SKM-1 (cell line): ENCODE data around the gene PPP4R3B.
"Not testable (repeated sequence)": the region's sequence is repeated elsewhere in the genome, so short reads cannot be mapped to it uniquely, and the experiment has no call there.

ENCODE experiments used
- DNase-seq: peaks from one replicate; lab custom pipeline; 2025; ENCODE audit not compliant: unreplicated experiment; lab: John Stamatoyannopoulos, UW

Gene PPP4R3B

DNA sequence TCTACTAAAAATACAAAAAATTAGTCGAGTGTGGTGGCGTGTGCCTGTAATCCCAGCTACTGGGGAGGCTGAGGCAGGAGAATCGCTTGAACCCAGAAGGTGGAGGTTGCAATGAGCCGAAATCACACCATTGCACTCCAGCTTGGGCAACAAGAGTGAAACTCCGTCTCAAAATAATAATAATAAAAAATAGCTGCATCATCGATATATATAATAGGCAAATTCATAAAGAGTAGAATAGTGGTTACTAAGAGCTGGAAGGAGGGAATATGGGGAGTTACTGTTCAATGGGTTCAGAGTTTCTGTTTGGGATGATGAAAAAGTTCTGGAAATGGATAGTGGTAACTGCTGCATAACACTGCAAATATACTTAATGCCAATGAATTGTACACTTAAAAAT is 20.6 kb downstream of the PPP4R3B start:
- DNase-seq: not testable (repeated sequence)

DNA sequence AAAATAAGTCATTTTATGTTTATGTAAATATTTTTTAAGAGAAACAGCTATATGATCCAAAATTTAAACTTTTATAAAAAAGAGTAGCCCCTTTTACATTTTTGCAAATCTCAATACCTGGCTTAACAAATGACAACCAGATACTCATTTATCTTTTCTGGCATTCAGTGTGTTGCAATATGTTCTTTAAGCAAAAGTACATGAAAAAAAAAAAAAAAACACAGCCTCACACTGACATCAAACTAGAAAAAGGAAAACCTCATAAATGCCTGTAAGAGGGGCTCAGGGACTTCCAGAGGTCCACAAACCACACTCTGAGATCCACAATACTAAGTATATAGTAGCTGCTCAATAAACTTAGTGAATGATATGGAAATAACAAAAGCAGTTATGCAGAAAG is 21.9 kb downstream of the PPP4R3B start:
- DNase-seq: no peak

DNA sequence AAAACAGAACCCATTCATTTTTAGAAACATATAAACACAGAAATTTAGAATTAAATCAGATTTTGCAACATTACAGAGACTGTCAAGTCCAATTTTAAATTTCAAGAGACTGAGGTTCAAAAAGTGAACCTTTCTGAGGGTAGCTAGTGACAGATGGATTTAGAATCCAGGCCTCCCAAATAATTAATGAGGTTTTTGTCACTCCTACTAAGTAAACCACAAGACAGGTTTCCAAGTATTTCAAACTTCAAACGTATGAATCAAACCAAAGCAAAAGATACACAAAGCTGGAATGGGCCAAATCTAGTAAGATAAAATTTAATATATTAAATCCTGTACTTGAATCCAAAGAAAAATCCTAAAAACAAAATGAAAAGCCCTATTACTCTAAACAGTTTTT is 25.3 kb downstream of the PPP4R3B start:
- no peak for DNase-seq

DNA sequence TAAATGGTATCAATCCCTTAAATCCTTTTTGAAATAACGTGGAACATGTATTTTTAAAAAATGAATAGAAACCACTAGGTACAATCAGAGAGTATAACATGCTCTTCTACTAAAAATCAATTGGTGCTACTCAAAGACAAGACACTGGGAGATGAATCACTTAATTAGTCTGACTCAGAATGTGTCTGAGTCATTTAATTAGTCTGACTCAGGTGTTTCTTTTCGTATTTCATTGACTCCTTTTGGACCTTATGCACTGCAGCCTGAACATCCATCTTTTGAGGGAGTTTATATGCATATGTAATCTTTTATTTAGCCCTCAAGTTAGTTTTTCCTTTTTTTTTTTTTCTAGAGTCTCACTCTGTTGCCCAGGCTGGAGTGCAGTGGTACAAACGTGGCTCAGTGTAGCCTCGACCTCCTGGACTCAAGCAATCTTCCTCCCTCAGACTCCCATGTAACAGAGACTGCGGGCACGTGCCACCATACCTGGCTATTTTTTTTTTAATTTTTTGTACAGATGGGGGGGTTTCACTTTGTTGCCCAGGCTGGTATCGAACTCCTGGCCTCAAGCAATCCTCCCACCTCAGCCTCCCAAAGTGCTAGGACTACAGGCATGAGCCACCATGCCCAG is 26.5 kb downstream of the PPP4R3B start:
- no peak for DNase-seq

DNA sequence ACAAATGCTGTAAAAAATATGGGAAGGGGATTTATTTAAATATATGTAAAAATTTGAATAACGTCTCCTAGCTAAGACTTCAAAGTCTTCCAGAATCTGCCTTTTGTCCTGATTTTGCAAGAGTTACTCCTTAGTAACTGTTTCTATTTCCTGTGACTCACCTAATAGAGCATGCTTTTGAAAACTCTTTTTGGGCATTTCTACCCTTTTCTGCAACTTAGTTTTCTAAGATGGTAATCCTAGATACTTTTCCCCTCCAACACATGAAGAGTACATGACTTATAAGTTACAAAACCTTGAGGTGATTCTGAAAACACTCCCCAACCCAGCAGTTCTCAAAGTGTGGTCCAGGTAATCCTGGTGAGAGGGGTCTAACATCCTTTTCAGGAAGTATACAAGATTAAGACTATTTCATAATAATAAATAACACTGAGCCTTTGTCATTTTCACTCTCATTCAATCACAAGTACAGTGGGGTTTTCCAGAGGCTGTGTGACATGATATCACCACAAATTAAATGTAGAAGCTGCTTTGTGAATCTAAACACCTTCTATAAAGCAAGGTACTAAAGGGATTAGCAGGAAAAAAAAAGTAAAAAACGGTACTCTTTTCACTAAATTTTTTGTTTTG is 31.9 kb downstream of the PPP4R3B start:
- no peak for DNase-seq

DNA sequence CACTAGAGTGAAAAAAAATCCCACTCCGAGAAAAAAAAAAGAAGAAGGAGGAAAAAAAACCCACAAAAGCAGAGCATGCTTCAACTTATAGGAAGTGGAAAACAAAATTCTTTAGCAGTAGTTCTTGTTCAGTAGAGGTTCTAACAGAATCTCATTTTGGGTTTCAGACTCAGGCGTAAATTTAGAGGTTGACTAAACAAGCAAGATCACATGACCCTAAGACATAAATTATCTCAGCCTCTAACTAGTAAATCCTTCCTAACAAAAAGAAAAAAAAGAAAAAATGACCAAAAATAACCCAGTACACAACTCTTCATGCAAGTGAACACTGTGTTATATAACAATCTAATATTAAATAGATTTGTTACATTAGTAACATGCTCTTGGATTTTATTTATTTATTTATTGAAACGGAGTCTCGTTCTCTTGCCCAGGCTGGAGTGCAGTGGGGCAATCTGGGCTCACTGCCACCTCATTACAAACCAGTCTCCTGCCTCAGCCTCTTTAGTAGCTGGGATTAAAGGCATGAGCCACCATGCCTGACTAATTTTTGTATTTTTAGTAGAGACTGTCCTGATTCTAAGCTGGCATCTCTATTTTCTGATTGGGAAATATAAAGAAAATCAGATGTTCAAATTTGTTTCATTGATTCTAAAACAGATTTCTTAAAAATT is 35.4 kb downstream of the PPP4R3B start:
- no peak for DNase-seq

DNA sequence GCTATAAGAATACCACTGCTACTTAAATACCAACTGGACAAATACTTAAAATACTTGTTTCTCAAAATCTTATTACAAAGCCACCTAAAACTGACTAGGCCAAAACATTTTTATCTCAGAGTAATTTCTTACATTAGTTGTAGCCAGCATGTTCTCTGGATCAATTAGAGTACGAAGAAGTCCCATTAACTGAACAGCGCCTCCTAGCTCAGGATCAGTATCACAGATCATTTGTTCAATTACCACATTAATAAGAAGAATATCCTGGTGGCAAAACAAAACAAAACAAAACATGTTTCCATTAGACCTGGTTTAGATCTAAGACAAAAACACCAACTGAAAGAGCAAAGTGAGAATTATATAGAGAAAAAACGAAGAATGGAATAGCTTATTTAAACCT is 36.0 kb downstream of the PPP4R3B start:
- DNase-seq: no peak

DNA sequence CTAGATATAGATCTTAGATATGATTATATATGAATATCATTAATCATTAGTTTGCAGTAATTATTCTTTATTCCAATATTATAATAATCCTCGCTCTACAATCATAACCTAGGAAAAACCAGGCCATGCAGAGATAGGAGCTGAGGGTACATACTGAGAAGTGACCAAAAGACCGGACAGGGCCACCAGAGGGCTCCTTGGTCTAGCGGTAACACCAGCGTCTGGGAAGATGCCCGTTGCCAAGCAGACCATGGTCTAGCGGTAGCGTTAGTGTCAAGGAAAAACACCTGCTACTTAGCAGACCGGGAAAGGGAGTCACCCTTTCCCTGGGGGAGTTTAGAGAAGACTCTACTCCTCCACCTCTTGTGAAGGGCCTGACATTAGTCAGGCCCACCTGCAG is 48.4 kb downstream of the PPP4R3B start:
- DNase-seq: not testable (repeated sequence)

DNA sequence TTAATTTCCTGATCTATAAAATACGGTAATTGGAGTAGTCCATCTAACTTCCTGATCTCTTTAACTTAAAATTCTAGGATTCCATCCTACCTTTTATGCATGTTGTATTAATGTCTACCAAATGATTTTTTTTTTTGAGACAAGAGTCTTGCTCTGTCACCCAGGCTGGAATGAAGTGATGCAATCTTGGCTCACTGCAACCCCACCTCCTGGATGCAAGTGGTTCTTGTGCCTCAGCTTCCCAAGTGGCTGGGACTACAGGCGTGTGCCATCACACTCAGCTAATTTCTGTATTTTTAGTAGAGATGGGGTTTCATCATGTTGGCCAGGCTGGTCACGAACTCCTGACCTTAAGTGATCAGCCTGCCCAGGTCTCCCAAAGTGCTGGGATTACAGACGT is 50.1 kb downstream of the PPP4R3B start:
- no peak for DNase-seq

DNA sequence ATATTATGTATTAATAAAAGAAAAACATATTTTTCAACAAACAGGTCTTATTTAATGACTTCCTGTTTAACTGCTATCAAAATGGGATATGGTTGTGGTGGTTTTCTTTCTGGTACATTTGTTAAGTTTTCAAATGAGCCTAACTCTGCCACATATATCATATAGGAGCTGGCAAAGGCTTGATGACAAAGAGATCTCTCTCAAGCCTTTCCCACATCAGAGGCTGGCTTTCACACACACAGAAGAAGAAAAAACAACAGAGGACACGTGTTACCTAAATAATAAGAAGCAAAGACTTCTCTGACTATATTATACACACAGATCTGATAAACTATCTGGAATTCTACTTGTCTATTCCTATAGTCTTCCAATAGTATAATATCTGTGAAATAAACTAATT is 51.8 kb downstream of the PPP4R3B start:
- no peak for DNase-seq

DNA sequence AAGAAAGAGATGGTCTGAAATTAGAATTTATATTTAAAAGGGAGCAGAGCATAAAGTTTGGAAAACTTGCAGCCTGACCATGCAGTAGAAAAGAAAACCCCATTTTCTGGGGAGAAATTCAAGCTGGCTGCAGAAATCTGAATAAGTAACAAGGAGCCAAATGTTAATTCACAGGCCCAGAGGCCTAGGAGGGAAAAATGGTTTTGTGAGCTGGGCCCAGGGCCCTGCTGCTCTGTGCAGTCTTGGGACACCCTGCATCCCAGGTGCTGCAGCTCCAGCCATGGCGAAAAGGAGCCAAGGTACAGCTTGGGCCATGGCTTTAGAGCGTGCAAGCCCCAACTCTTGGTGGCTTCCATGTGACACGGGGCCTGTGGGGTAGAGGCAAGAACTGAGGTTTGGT is 56.6 kb downstream of the PPP4R3B start:
- no peak for DNase-seq

DNA sequence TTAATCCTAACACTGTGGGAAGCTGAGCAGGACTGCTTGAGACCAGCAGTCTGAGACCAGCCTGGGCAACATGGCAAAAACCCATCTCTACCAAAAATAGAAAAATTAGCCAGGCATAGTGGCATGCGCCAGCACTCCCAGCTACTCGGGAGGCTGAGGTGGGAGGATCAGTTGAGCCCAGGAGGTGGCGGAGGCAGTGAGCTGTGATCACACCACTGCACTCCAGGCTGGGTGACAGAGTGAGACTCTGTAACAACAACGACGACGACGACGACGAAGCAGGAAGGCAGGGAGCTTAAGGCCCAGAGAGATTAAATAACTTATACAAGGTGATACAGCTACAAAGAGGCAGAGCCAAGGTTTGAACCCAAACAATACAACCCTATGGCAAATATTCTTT is 60.6 kb downstream of the PPP4R3B start:
- no peak for DNase-seq

DNA sequence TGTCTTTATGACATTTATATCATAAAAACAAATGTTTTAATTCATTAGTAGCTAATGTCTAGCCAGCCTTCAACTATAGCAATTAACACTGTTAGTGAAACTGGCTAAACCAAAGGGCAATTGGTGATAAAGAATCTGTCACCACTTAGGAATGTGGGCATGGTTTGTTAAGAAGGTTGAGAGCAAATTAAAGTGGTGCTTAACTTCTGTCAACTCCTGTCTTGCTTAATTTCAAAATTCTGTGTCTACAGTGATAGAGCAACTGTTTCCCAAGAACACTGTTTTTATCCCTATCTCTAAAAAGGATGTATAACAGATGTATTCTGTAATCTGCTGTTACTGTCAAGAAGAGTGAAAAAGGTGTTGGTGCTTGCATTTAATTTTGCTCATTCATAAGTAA is 61.4 kb downstream of the PPP4R3B start:
- DNase-seq: no peak

DNA sequence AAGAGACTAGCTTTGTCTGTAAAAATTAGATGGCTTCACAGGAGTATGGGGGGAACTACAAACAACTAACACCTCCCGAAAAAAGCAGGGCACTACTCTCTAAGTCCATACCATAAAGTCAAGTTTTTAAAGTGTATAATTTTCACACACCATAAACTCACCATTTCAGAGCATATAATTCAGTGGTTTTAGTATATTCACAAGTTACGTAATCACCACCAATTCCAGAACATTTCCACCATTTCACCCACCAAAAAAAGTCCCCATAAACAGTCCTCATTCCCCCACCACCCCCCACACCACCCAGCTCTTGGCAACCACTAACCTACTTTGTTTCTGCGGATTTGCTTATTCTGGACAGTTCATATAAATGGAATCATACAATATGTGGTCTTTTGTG is 64.1 kb downstream of the PPP4R3B start:
- no peak for DNase-seq

DNA sequence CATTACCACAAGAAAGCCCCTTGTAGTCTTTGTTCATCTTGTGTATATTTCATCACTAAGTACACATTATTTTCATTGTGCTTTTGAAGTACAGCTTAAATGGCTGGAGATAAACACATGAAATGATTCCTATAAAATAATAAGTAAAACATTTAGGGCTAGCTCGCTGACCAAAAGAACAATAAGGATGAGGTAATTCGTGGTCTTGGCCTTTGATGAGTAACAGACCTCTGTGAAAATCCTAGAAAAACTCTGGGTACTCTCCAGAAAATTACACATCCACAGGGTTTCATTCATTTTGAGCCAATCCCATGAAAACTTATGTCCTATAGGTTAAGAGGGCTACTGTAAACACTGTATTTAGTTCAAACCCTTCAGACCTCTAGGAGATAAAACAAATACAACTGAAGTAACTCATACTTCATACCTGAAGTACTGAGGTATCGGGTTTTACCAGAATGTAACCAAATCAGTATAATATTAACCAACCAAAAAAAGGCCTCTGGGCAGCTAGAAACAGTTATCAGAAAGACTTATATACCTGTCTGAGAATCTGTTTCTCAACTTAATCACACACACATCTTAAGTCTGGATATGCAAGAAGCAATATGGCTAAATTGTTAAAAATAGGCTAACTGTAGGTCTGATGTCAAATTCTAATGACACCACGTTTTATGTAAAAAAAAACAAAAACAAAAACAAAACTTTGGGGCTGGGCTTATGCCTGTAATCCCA is 66.9 kb downstream of the PPP4R3B start:
- no peak for DNase-seq

DNA sequence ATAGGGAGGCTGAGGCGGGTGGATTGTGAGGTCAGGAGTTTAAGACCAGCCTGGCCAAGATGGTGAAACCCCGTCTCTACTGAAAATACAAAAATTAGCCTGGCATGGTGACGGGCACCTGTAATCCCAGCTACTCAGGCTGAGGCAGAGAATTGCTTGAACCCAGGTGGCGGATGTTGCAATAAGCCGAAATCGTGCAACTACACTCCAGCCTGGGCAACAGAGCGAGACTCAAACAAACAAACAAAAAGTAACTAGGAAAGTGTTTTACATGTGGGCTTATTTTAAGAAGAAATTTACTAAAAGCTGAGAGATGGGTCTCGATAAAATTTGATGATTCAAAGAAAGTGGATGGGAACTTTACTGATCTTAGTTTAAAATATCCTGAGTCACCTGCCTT is 69.7 kb downstream of the PPP4R3B start:
- not testable (repeated sequence) for DNase-seq

DNA sequence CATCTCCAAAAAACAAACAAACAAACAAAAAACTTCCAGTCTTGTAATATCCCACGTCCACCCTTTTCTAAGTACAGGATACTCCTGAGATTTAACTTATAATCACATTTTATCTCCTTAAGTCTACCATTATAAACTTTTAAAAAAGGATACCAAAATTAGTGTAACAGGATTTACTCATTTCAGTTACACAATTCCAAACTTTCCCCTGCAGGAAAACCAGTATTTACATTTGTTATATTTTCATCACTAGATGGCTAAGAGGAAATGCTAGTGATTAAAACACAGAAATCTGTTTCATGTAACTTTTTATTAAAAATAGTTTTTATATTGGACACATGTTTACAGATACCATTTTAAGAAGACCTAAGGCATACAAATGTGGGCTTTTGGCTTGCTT is 70.4 kb downstream of the PPP4R3B start:
- DNase-seq: no peak

DNA sequence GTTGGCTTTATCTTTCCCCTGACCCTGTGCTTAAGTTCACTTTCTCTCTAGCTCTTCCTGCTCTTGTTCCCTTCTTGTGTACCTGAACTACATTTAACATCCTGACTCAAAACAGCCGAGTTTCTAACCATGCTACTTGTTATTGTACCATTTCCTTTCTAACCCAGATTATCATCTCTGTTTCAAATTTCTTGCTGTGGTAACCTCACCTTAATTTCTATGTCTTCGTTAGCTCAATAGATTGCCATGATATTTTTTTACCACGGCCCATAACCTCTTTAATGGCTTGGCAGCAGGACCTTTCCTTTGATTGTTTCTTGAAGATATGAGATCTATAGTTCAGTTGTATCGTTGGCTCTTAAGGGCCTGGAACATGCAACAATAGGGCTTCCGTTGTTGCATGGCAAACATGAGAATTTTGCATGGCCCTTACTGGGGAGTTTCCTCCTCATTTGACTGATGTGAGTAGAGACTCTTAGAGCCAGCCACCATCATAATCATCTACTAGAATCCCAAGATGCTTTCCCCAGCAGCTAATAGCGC is 86.8 kb downstream of the PPP4R3B start:
- DNase-seq: no peak

DNA sequence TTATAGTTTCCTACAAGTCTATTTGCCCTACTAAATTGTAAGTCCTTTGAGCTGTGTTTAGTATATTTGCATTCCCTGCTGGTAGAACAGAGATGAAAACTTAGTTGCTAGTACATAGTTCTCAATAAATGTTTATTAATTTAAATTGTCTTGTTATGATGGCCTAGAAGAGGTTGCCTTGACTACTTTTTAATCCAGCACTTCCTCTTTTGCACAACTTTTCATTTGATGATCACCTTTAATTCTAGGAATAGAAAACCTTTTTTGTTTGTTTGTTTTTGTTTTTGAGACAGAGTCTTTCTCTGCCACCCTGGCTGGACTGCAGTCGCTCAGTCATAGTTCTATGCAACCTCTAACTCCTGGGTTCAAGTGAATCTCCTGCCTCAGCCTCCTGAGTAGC is 91.2 kb downstream of the PPP4R3B start:
- DNase-seq: no peak

DNA sequence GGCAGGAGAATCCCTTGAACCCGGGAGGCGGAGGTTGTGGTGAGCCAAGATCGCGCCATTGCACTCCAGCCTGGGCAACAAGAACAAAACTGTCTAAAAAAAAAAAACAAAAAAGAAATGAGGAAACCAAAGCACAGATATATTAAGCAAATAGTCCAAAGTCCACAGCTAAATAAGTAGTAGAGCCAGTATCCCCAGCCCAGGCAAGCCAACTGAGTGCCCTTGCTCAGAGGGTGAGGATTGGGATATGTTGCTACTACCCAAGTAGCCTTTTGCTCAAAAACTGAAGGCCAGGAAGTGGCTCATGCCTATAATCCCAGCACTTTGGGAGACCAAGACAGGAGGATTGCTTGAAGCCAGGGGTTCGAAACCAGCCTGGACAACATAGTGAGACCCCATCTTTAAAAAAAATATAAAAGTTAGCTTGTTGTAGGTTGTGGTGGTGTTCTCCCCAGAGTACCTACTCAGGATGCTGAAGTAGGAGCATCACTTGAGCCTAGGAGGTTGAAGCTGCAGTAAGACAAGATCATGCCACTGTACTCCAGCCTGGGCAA is 92.5 kb downstream of the PPP4R3B start:
- no peak for DNase-seq
